ENCODE data around the gene IRF7.

DNA sequence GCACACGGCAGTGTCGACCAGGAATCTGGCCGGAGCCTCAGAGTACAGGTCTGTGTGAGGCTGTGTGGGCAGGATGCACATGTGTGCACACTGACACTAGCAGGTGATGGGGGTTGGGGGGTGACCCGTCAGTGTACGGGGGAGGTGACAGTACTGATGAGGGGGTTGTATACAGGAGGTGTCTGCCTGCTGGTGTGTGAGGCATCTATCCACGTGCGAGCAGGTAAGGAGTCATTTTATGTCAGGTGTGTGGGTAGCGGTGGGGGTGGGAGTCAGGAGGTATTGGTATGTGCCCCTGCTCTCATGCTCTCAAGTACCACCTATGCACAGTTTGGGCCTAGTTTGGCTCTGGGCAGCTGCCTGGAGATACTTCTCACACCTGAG lies 44.0 kb downstream of the IRF7 start:
- TF ChIP-seq, protein P1, sequence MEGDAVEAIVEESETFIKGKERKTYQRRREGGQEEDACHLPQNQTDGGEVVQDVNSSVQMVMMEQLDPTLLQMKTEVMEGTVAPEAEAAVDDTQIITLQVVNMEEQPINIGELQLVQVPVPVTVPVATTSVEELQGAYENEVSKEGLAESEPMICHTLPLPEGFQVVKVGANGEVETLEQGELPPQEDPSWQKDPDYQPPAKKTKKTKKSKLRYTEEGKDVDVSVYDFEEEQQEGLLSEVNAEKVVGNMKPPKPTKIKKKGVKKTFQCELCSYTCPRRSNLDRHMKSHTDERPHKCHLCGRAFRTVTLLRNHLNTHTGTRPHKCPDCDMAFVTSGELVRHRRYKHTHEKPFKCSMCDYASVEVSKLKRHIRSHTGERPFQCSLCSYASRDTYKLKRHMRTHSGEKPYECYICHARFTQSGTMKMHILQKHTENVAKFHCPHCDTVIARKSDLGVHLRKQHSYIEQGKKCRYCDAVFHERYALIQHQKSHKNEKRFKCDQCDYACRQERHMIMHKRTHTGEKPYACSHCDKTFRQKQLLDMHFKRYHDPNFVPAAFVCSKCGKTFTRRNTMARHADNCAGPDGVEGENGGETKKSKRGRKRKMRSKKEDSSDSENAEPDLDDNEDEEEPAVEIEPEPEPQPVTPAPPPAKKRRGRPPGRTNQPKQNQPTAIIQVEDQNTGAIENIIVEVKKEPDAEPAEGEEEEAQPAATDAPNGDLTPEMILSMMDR (IDR thresholded peaks at IDR 0.05): no peak
- TF ChIP-seq EP300 (IDR thresholded peaks at IDR 0.05) (no peak), POLR2AphosphoS5 (IDR thresholded peaks at IDR 0.05) (no peak), POLR2A (IDR thresholded peaks at IDR 0.05; ENCODE audit: low read depth) (no peak)

Measured in esophagus muscularis mucosa (tissue), 4 donors.